ENCODE data around the gene SMARCA2.

DNA sequence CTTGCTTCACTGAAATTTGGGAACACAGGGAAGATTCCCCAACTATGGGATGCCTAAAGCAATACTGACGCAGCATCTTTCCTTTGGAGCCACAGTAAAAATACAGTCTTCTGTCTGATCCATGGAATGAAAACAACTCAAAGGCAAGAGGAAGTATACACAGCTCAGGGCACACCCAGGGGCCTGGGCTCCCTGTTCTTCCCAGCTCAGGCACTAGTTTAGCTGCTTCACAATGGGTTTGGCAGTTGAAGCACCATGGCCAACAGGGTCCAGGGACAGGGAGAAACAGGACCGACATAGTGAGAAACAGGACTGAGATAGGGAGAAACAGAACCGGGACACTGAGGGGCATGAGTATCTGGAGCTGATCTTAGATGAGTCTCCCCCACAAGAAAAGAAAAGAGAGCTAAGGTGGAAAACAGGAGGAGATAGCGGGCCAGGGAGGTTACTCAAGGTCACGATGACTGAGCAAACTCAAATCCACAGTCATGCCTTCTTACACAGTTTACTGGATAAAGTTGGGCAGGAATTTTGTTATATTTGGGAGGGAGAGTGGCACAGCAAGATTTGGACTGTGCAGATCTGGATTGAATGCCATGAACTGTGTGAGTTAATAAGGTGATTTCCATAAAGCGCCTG is 198.8 kb downstream of the SMARCA2 start:
- TF ChIP-seq POLR2A (IDR thresholded peaks at IDR 0.05; ENCODE audit: low read length) (no peak), GATA1 (IDR thresholded peaks at IDR 0.05; ENCODE audit: low read depth, low read length) (no peak)

Data from erythroblast (primary cell).